NCI-H2107 (cell line): Measurements from ENCODE around the gene MSI2.

Source experiments
- DNase-seq: peaks from one replicate; lab custom pipeline; 2025; lab: John Stamatoyannopoulos, UW

MSI2 gene

GRCh38 chr17:57506774-57507127, 250.4 kb downstream of the MSI2 start:
- no peak for DNase-seq

DNA sequence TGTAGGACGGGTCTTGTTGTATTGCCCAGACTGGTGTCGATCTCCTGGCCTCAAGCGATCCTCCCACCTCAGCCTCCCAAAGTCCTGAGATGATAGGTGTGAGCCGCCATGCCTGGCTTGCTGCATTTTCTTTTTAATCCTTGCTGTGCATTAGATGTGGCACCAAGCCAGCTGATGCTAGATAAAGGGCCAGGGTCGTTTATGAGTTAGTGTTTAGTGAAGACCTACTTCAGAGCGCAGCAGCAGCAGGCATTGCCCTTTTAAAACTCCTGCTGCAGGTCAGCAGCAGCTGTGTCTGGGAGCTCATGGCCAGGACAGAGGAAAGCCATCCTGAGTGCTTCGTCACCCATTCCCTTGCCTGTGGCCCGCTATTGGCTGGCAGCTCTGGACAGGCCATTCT, 251.5 kb downstream of the MSI2 start:
- DNase-seq, result no peak

DNA sequence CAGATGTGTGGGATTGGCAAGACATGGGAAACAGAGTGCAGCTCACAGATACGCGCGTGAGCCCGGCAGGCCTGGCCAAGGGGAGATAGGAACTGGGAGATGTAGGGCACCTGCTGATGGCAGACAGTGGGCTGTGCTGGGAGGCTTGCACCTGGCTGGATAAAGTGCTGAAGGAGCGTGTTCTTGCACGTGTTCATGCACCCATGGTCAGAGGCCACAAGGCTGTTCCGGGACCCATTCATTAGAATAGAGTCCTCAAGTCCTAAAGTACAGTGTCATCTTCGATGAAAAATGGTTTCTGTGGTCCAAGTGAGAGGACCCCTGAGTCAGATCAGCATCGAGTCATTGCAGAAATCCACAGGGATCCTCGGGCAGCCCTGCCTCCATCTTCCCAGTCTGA, 252.3 kb downstream of the MSI2 start:
- DNase-seq, result no peak

DNA sequence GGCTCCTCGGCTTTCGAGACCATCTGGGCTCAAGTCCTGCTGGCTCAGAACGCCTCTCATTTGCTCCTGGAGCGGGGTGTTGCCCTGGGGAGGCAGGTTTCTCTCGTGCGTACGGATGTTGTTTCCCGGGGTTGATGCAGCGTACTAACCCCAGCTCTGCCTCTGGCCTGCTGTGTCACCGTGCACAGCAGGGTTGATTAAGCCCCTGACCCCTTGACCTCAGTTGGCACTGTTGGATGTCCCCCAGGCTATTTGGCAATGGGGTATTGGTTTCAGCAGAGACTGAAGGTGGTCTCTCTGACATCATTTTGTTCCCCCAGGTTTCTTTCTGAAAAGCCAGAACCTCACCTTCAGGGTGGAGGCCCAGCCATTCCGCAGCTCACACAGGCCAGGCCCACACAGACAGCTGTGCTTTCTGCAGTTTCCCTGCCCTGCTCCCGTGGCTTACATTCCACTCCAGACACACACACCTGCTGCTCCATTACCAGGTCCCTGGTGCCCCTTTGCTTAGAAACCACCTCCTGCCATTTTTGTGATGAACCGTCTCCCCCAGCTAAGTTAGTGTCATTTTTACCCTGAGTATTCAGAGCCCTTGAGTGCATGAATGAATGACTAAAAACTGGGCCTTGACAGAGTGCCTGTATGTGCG, 255.3 kb downstream of the MSI2 start:
- DNase-seq, result no peak

GRCh38 chr17:57512258-57512657, 255.9 kb downstream of the MSI2 start:
- no peak for DNase-seq

DNA sequence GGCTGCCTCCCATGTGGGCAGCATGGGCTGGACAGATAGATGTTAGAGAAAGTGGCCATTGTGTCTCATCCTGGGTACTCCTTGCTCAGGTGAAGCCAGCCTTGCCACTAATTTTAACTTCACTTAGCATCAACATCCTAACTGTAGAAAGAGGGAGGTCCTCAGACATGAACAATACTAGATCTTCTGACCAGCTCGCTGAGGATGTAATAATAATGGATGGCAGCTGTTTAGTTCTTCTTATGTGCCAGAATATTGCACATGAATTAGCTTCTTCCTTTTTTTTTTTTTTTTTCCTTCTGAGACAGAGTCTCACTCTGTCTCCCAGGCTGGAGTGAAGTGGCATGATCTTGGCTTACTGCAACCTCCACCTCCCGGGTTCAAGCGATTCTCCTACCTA, 256.4 kb downstream of the MSI2 start:
- DNase-seq, result no peak

DNA sequence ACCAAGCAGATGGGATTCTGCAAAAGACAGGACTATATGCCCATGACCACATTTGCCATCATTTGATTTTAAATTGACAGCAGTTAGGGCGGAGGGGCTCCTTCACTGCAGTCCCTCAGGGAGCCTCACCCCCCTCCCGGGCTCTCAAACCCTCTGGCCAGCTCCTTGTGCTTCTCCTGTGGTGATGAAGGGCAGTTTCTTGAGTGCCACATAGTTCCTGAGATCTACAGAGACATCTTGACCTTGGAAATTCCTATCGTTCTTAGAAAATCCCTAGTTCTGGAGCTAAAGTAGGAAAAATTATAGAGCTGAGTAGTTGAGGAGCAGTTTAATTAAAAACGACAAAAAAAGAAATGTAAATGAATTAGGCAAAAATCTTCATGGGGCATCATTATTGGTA, 257.2 kb downstream of the MSI2 start:
- no peak for DNase-seq

- no peak for DNase-seq
Measured at GRCh38 chr17:57514614-57515013, 258.3 kb downstream of the MSI2 start.

GRCh38 chr17:57515662-57516211, 259.4 kb downstream of the MSI2 start:
- no peak for DNase-seq

GRCh38 chr17:57516290-57517230, 260.2 kb downstream of the MSI2 start:
- DNase-seq, result no peak

GRCh38 chr17:57517273-57517631, 260.9 kb downstream of the MSI2 start:
- DNase-seq, result no peak

- no peak for DNase-seq
Measured at GRCh38 chr17:57517632-57518456, 261.5 kb downstream of the MSI2 start.

GRCh38 chr17:57518587-57519581, 262.6 kb downstream of the MSI2 start:
- DNase-seq, result peak; percentile 37

DNA sequence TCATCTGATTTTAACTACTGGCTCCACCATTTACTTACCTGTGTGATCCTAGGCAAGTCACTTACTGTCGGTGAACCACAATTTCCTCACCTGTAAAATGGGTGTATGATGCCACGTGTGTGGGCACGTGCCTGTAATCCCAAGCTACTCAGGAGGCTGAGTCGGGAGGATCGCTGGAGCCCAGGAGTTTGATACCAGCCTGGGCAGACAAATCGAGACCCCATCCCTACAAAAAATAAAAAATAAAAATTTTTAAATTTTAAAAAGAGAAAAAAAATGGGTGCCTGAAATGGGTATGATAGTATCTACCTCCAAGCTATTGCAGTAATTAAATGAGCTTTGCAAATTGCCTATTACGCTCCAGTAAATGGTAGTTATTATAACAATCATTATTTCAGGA, 263.5 kb downstream of the MSI2 start:
- no peak for DNase-seq

DNA sequence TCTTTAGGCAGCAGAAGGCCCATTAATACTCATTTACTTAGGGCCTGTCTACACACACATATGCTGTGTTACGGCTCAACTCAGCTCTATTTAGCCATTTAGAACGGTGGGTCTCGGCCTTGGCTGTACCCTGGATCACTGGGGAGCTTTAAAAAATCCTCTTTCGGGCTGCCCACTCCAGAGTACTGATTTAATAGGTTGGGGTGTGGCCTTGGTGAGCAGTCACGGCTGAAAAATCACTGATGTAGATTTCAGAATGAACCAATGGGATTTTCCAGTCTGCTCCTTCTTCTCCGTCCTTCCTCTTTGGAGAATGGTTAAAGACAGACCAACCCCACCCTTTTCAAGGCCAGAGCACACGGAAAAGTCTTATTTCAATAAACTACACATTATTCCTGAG, 265.3 kb downstream of the MSI2 start:
- no peak for DNase-seq

DNA sequence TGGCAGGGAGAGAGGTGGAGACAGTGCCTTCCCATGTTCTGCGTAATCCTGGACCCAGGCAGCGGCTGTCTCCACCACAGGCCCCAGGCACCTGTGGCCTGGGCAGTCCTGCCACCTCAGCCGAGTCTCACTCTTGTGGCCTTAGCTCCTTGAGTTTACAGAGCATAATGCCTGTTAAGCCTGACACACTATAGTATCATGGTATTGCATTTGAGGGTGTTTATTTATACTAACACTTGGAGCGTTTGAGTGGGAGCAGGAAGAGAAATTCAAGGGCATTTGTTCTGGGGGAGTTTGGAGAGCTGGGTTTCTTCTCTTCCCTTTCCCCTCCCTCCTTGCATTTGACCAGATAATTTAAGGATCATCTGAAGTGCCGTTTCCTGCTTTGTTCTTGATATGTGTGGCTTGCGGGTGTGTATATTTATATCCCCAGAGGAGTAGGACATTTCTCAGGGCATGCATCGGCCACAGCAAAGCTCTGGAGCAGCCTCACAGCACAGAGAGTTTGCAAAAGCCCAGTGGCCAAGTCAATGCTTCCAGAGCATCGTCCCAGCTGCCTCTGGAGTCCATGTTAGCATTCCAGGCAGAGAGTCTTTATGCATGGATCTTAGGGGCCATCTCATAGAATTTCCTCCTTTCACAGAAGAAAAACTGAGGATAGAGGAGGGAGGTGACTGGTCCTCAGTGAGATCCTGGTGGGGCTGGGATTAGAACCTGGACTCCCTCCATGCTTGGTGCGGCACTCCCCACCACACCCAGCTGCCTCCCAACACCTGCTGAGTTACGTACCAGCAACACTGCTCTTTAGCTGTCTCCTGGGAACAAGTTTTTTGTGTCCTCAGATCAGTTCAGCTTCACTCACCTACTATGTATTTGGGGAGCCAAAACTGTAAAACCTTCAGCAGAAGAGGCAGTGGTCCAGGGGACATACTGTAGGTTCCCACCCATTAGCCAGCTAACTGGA, 266.0 kb downstream of the MSI2 start:
- DNase-seq, result no peak

GRCh38 chr17:57523926-57524632, 267.8 kb downstream of the MSI2 start:
- DNase-seq, result no peak

- no peak for DNase-seq
Measured at GRCh38 chr17:57524839-57525568, 268.7 kb downstream of the MSI2 start.
